ENCODE measurements around the gene GRPEL1. TPM values are rescaled to one million over a fixed set of nuclear protein-coding genes. Genes with fewer than 3 reads are reported as not detected.
A peak's percentile ranks its signal among the peaks of the same experiment; 100 is the strongest.

Gene GRPEL1
- total RNA-seq, 1 donor = 21.0 TPM

GRCh38 chr4:7046971-7047370 lies 20.9 kb downstream of the GRPEL1 start:
- Histone ChIP-seq H3K36me3 (ENCODE audit: insufficient read depth, low read length) (no peaks in the 10 kb centered on the region), H4K20me1 (ENCODE audit: insufficient read depth, low read length) (peaks cover 71% of the 10 kb centered on the region), H3K4me2 (ENCODE audit: insufficient read depth, low read length) (no peak overlapping the region), H3K79me2 (ENCODE audit: insufficient read depth, low read length) (peaks cover 81% of the 10 kb centered on the region), H2AFZ (ENCODE audit: low read length) (no peak overlapping the region), H3K4me1 (ENCODE audit: insufficient read depth, low read length) (peaks cover 17% of the 10 kb centered on the region), H3K27me3 (ENCODE audit: insufficient read depth, low read length) (no peaks in the 10 kb centered on the region), H3K27ac (ENCODE audit: low read depth, low read length) (no peak overlapping the region), H3K9me3 (ENCODE audit: low read depth, low read length) (no peaks in the 10 kb centered on the region), H3K4me3 (ENCODE audit: insufficient read depth, low read length) (no peak overlapping the region)
- peak; percentile 73 for DNase-seq (ENCODE audit: insufficient read length, low spot score, missing footprints)
- TF ChIP-seq CTCF (IDR thresholded peaks at IDR 0.05; ENCODE audit: extremely low read depth, low read depth, low read length) = no peak

GRCh38 chr4:7045961-7046921 lies 21.6 kb downstream of the GRPEL1 start:
- no peaks in the 10 kb centered on the region for H3K9me3 ChIP-seq (ENCODE audit: low read depth, low read length)
- no peak overlapping the region for H3K4me2 ChIP-seq (ENCODE audit: insufficient read depth, low read length)
- no peak for TF ChIP-seq CTCF (IDR thresholded peaks at IDR 0.05; ENCODE audit: extremely low read depth, low read depth, low read length)
- no peak overlapping the region for H3K27ac ChIP-seq (ENCODE audit: low read depth, low read length)
- H3K79me2 ChIP-seq (ENCODE audit: insufficient read depth, low read length) = peaks cover 77% of the 10 kb centered on the region
- H2AFZ ChIP-seq (ENCODE audit: low read length) = no peak overlapping the region
- peaks cover 68% of the 10 kb centered on the region for H4K20me1 ChIP-seq (ENCODE audit: insufficient read depth, low read length)
- no peaks in the 10 kb centered on the region for H3K36me3 ChIP-seq (ENCODE audit: insufficient read depth, low read length)
- no peaks in the 10 kb centered on the region for H3K27me3 ChIP-seq (ENCODE audit: insufficient read depth, low read length)
- H3K4me1 ChIP-seq (ENCODE audit: insufficient read depth, low read length) = peaks cover 24% of the 10 kb centered on the region
- no peak overlapping the region for H3K4me3 ChIP-seq (ENCODE audit: insufficient read depth, low read length)
- peak; percentile 72 for DNase-seq (ENCODE audit: insufficient read length, low spot score, missing footprints)

- Histone ChIP-seq H3K4me2 (ENCODE audit: insufficient read depth, low read length) (no peak overlapping the region), H3K27me3 (ENCODE audit: insufficient read depth, low read length) (no peaks in the 10 kb centered on the region), H3K79me2 (ENCODE audit: insufficient read depth, low read length) (peaks cover 72% of the 10 kb centered on the region), H4K20me1 (ENCODE audit: insufficient read depth, low read length) (peaks cover 64% of the 10 kb centered on the region), H3K4me3 (ENCODE audit: insufficient read depth, low read length) (no peak overlapping the region), H2AFZ (ENCODE audit: low read length) (no peak overlapping the region), H3K27ac (ENCODE audit: low read depth, low read length) (no peak overlapping the region), H3K36me3 (ENCODE audit: insufficient read depth, low read length) (no peaks in the 10 kb centered on the region), H3K9me3 (ENCODE audit: low read depth, low read length) (no peaks in the 10 kb centered on the region), H3K4me1 (ENCODE audit: insufficient read depth, low read length) (peaks cover 24% of the 10 kb centered on the region)
- no peak for TF ChIP-seq CTCF (IDR thresholded peaks at IDR 0.05; ENCODE audit: extremely low read depth, low read depth, low read length)
- no peak for DNase-seq (ENCODE audit: insufficient read length, low spot score, missing footprints)
These were observed 22.3 kb downstream of the GRPEL1 start for GRCh38 chr4:7045553-7045952.
